Transverse colon (tissue), 3 donors: Measurements from ENCODE around the gene MYO9A.

ENCODE experiments used
- EP300 ChIP-seq: sonication (generic); formaldehyde crosslinking; IDR thresholded peaks from one replicate; pipeline ENCODE4 v1.6.1; 2017; ENCODE audit warnings: antibody characterized with exemption, low read depth
- POLR2A ChIP-seq: fragments of 450-650 bp; IDR thresholded peaks from one replicate; pipeline ENCODE4 v1.6.1; 2016; ENCODE audit warnings: antibody characterized with exemption, mild to moderate bottlenecking, moderate library complexity
- TF ChIP-seq, protein P1 (sequence below), 5 experiments: fragments of 200-600 bp in 3 of 5; fragments of 450-650 bp in 2 of 5; sonication (generic) in 3 of 5; IDR thresholded peaks; 1 replicate in 2 of 5; 2 replicates in 3 of 5; pipeline ENCODE4 v1.5.1; 2016 to 2017; ENCODE audit warnings: antibody characterized with exemption in 5 of 5, inconsistent platforms in 3 of 5, mild to moderate bottlenecking in 2 of 5, moderate library complexity in 1 of 5

DNA sequence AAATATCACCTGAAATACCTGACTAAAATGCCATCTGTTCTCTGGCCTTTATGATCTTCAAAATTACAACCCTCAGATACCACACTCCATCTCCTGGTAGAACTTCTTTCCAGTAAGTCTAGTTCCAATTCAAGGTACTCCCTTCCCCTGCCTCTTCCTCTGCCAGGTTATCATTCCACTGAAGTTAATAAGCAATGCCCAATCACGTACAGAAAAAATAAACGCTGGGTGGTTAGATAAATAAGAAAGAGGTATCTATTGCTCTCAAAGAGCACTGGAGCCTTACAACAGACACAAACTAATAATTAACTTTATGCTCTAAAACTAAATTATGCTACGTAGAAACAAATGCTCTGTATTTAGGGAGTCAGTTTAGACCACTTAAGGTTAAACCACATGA lies 112.5 kb downstream of the MYO9A start:
- TF ChIP-seq, protein P1, sequence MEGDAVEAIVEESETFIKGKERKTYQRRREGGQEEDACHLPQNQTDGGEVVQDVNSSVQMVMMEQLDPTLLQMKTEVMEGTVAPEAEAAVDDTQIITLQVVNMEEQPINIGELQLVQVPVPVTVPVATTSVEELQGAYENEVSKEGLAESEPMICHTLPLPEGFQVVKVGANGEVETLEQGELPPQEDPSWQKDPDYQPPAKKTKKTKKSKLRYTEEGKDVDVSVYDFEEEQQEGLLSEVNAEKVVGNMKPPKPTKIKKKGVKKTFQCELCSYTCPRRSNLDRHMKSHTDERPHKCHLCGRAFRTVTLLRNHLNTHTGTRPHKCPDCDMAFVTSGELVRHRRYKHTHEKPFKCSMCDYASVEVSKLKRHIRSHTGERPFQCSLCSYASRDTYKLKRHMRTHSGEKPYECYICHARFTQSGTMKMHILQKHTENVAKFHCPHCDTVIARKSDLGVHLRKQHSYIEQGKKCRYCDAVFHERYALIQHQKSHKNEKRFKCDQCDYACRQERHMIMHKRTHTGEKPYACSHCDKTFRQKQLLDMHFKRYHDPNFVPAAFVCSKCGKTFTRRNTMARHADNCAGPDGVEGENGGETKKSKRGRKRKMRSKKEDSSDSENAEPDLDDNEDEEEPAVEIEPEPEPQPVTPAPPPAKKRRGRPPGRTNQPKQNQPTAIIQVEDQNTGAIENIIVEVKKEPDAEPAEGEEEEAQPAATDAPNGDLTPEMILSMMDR (IDR thresholded peaks at IDR 0.05), result no peak
- TF ChIP-seq EP300, result no peak
- TF ChIP-seq POLR2A, result no peak
